GM23338 (cell line): ENCODE data around the gene TRIM37. TPM values are rescaled to one million over a fixed set of nuclear protein-coding genes. Genes with fewer than 3 reads are reported as not detected.

Experiments
- ATAC-seq: fragments of 200-7000 bp; cut with Tn5 transposase; 3 replicates; pipeline ENCODE4 v1.9.1; 2020
- DNase-seq: peaks from one replicate; pipeline ENCODE4 v3.0.0-alpha.2; 2015; ENCODE audit warnings: low spot score
- H2AFZ ChIP-seq: fragments of 200-600 bp; sonication (generic); 2 replicates; pipeline ENCODE4 v1.8.0; 2016; ENCODE audit warnings: antibody characterized with exemption, mild to moderate bottlenecking, moderate library complexity
- H3F3A ChIP-seq: fragments of 200-600 bp; sonication (generic); replicated peaks from 2 replicates; pipeline ENCODE4 v1.8.0; 2017; ENCODE audit warnings: antibody characterized with exemption, mixed run types, low read depth
- H3K27ac ChIP-seq: fragments of 200-600 bp; sonication (generic); 2 replicates; pipeline ENCODE4 v1.6.1; 2016; ENCODE audit warnings: low read depth
- H3K27me3 ChIP-seq: fragments of 200-600 bp; sonication (generic); 2 replicates; pipeline ENCODE4 v1.8.0; 2016; ENCODE audit warnings: mild to moderate bottlenecking, mixed run types, moderate library complexity; ENCODE audit not compliant: insufficient read depth
- H3K36me3 ChIP-seq: fragments of 200-600 bp; sonication (generic); 2 replicates; pipeline ENCODE4 v1.8.0; 2016; ENCODE audit warnings: mild to moderate bottlenecking; ENCODE audit not compliant: insufficient read depth
- H3K4me1 ChIP-seq: fragments of 200-600 bp; sonication (generic); 2 replicates; pipeline ENCODE4 v1.8.0; 2016; ENCODE audit warnings: mild to moderate bottlenecking, moderate library complexity; ENCODE audit not compliant: insufficient read depth
- H3K4me2 ChIP-seq: fragments of 200-600 bp; sonication (generic); 2 replicates; pipeline ENCODE4 v1.7.1; 2017; ENCODE audit warnings: mixed run types
- H3K4me3 ChIP-seq: fragments of 200-600 bp; sonication (generic); 2 replicates; pipeline ENCODE4 v1.6.1; 2016; ENCODE audit warnings: mixed run types
- H3K79me2 ChIP-seq: fragments of 200-600 bp; sonication (generic); replicated peaks from 2 replicates; pipeline ENCODE4 v1.8.0; 2017; ENCODE audit warnings: mild to moderate bottlenecking; ENCODE audit not compliant: insufficient read depth
- H3K9me2 ChIP-seq: fragments of 200-600 bp; sonication (generic); 2 replicates; pipeline ENCODE4 v1.8.0; 2017; ENCODE audit not compliant: insufficient read depth
- H4K20me1 ChIP-seq: fragments of 200-600 bp; sonication (generic); replicated peaks from 2 replicates; pipeline ENCODE4 v1.8.0; 2017; ENCODE audit warnings: mild to moderate bottlenecking; ENCODE audit not compliant: insufficient read depth
- H3K27ac Mint-ChIP-seq: 2 replicates; pipeline ENCODE4 v1.8.0; 2020; ENCODE audit warnings: inconsistent platforms, mild to moderate bottlenecking, moderate library complexity, mixed read lengths
- H3K27me3 Mint-ChIP-seq: 3 replicates; pipeline ENCODE4 v1.8.0; 2022; ENCODE audit warnings: low read depth, mild to moderate bottlenecking, moderate library complexity, mixed read lengths, inconsistent platforms; ENCODE audit not compliant: insufficient read depth, poor library complexity
- H3K36me3 Mint-ChIP-seq: 3 replicates; pipeline ENCODE4 v1.8.0; 2021; ENCODE audit warnings: low read depth, mild to moderate bottlenecking, inconsistent platforms, moderate library complexity, mixed read lengths
- H3K4me1 Mint-ChIP-seq: 3 replicates; pipeline ENCODE4 v1.8.0; 2020; ENCODE audit warnings: mild to moderate bottlenecking, inconsistent platforms, mixed read lengths
- H3K4me3 Mint-ChIP-seq: 3 replicates; pipeline ENCODE4 v1.8.0; 2021; ENCODE audit warnings: moderate library complexity, mild to moderate bottlenecking, inconsistent platforms, mixed read lengths
- H3K9me3 Mint-ChIP-seq: 3 replicates; pipeline ENCODE4 v1.8.0; 2020; ENCODE audit warnings: moderate library complexity, mild to moderate bottlenecking, inconsistent platforms, mixed read lengths
- CREB1 ChIP-seq: fragments of 250-450 bp; sonication (Bioruptor Pico); IDR thresholded peaks from 2 replicates; pipeline ENCODE4 v1.5.0; 2020; ENCODE audit warnings: low read depth, mild to moderate bottlenecking, moderate library complexity
- EZH2 ChIP-seq: fragments of 200-600 bp; sonication (generic); IDR thresholded peaks from one replicate; pipeline ENCODE4 v1.8.0; 2017; ENCODE audit warnings: antibody characterized with exemption, mild to moderate bottlenecking, low read depth; ENCODE audit not compliant: unreplicated experiment
- EZH2phosphoT487 ChIP-seq: fragments of 200-600 bp; sonication (generic); IDR thresholded peaks from one replicate; pipeline ENCODE4 v1.8.1; 2018; ENCODE audit warnings: antibody characterized with exemption; ENCODE audit not compliant: unreplicated experiment
- JUNB ChIP-seq: IDR thresholded peaks from one replicate; pipeline ENCODE4 v1.6.1; 2016; ENCODE audit warnings: antibody characterized with exemption; ENCODE audit not compliant: unreplicated experiment
- NANOG ChIP-seq: IDR thresholded peaks from 2 replicates; pipeline ENCODE4 v1.6.1; 2016; ENCODE audit warnings: antibody characterized with exemption, borderline replicate concordance
- POLR2AphosphoS5 ChIP-seq: IDR thresholded peaks from 2 replicates; pipeline ENCODE4 v1.6.1; 2016; ENCODE audit warnings: antibody characterized with exemption, low read depth
- STAT1 ChIP-seq: IDR thresholded peaks from one replicate; pipeline ENCODE4 v1.6.1; 2016; ENCODE audit warnings: antibody characterized with exemption; ENCODE audit not compliant: unreplicated experiment
- ZNF114 ChIP-seq: fragments of 250-450 bp; sonication (Bioruptor Pico); IDR thresholded peaks from 2 replicates; pipeline ENCODE4 v1.5.0; 2020; ENCODE audit warnings: mild to moderate bottlenecking, moderate library complexity
- ZNF331 ChIP-seq: fragments of 250-450 bp; sonication (Bioruptor Pico); IDR thresholded peaks from 2 replicates; pipeline ENCODE4 v1.5.0; 2020; ENCODE audit warnings: low read depth, mild to moderate bottlenecking, moderate library complexity
- polyA plus RNA-seq: library from polyadenylated mRNA; unstranded; fragments of >200 nt; fragmentation: Nextera tagmentation; extraction: Ambion mirVana; gene quantifications from 2 replicates; pipeline ENCODE4 v1.2.1, GENCODE V29; 2016
- total RNA-seq: library from RNA; depleted of rRNA; stranded (reverse); fragments of >200 nt; shearing (Covaris generic); gene quantifications from 2 replicates; pipeline ENCODE4 v1.2.3, GENCODE V29; 2014
- TF ChIP-seq, protein P1 (sequence below): IDR thresholded peaks from 2 replicates; pipeline ENCODE4 v1.6.1; 2016; ENCODE audit warnings: antibody characterized with exemption
- TF ChIP-seq, protein P2 (sequence below): fragments of 250-450 bp; sonication (Bioruptor Pico); IDR thresholded peaks from 2 replicates; pipeline ENCODE4 v1.5.0; 2020; ENCODE audit warnings: mild to moderate bottlenecking, moderate library complexity
- TF ChIP-seq, protein P3 (sequence below), 2 experiments: fragments of 200-600 bp in 1 of 2; sonication (generic) in 1 of 2; conservative IDR thresholded peaks; 2 replicates each; pipeline versions ENCODE4 v1.5.1 to v1.6.1; 2016 to 2017; ENCODE audit warnings: antibody characterized with exemption in 2 of 2, low read depth in 2 of 2, mild to moderate bottlenecking in 2 of 2, moderate library complexity in 1 of 2
- TF ChIP-seq, protein P4 (sequence below): IDR thresholded peaks from one replicate; pipeline ENCODE4 v1.6.1; 2018; ENCODE audit warnings: antibody characterized with exemption; ENCODE audit not compliant: unreplicated experiment

Gene TRIM37
- total and polyA plus RNA-seq, 2 experiments from 2014 or later = 61.1 to 71.2 TPM

DNA sequence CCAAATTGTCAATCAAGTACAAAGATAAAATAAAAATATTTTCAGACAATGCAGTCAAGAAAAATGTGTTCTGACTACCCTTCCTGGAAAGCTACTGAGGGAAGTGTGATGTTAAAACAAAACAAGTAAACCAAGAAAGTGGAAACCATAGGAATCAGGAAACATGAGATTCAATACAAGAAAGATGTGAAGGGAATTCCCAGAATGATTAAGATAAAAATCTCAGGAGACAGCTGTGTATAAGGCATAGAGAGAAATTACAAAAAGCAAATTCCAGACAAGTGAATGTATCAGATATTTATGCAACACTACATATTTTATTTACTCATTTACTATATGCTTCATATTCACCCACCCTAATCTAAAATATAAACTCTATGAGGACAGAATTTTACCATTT is 32.2 kb downstream of the TRIM37 start:
- Histone ChIP-seq H3F3A (no peaks in the 10 kb centered on the region), H3K79me2 (no peaks in the 10 kb centered on the region), H3K27me3 (no peaks in the 10 kb centered on the region), H3K4me2 (no peak overlapping the region), H3K9me2 (no peaks in the 10 kb centered on the region), H3K4me3 (no peak overlapping the region), H3K4me1 (no peaks in the 10 kb centered on the region), H4K20me1 (0 out of 2 replicates have a peak, but pooled peaks cover 3% of the 10 kb centered on the region), H3K36me3 (peaks cover 39% of the 10 kb centered on the region; the same call in 1 of the 2 replicates), H3K27ac (no peak overlapping the region), H2AFZ (no peak overlapping the region)
- H3K27me3 Mint-ChIP-seq = no peaks in the 10 kb centered on the region
- H3K4me1 Mint-ChIP-seq = no peaks in the 10 kb centered on the region
- no peak overlapping the region for H3K27ac Mint-ChIP-seq
- H3K4me3 Mint-ChIP-seq = no peak overlapping the region
- ATAC-seq (no peak), DNase-seq (no peak)
- H3K9me3 Mint-ChIP-seq = no peaks in the 10 kb centered on the region
- H3K36me3 Mint-ChIP-seq = peaks cover 37% of the 10 kb centered on the region; the same call in 2 of the 3 replicates
- TF ChIP-seq EZH2phosphoT487 (no peak), NANOG (no peak), CREB1 (CRISPR knock-in tag) (no peak), ZNF114 (CRISPR knock-in tag) (no peak), EZH2 (no peak), POLR2AphosphoS5 (no peak), ZNF331 (CRISPR knock-in tag) (no peak), STAT1 (no peak), JUNB (no peak)
- TF ChIP-seq, protein P1, sequence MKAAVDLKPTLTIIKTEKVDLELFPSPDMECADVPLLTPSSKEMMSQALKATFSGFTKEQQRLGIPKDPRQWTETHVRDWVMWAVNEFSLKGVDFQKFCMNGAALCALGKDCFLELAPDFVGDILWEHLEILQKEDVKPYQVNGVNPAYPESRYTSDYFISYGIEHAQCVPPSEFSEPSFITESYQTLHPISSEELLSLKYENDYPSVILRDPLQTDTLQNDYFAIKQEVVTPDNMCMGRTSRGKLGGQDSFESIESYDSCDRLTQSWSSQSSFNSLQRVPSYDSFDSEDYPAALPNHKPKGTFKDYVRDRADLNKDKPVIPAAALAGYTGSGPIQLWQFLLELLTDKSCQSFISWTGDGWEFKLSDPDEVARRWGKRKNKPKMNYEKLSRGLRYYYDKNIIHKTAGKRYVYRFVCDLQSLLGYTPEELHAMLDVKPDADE = no peak
- TF ChIP-seq, protein P2, sequence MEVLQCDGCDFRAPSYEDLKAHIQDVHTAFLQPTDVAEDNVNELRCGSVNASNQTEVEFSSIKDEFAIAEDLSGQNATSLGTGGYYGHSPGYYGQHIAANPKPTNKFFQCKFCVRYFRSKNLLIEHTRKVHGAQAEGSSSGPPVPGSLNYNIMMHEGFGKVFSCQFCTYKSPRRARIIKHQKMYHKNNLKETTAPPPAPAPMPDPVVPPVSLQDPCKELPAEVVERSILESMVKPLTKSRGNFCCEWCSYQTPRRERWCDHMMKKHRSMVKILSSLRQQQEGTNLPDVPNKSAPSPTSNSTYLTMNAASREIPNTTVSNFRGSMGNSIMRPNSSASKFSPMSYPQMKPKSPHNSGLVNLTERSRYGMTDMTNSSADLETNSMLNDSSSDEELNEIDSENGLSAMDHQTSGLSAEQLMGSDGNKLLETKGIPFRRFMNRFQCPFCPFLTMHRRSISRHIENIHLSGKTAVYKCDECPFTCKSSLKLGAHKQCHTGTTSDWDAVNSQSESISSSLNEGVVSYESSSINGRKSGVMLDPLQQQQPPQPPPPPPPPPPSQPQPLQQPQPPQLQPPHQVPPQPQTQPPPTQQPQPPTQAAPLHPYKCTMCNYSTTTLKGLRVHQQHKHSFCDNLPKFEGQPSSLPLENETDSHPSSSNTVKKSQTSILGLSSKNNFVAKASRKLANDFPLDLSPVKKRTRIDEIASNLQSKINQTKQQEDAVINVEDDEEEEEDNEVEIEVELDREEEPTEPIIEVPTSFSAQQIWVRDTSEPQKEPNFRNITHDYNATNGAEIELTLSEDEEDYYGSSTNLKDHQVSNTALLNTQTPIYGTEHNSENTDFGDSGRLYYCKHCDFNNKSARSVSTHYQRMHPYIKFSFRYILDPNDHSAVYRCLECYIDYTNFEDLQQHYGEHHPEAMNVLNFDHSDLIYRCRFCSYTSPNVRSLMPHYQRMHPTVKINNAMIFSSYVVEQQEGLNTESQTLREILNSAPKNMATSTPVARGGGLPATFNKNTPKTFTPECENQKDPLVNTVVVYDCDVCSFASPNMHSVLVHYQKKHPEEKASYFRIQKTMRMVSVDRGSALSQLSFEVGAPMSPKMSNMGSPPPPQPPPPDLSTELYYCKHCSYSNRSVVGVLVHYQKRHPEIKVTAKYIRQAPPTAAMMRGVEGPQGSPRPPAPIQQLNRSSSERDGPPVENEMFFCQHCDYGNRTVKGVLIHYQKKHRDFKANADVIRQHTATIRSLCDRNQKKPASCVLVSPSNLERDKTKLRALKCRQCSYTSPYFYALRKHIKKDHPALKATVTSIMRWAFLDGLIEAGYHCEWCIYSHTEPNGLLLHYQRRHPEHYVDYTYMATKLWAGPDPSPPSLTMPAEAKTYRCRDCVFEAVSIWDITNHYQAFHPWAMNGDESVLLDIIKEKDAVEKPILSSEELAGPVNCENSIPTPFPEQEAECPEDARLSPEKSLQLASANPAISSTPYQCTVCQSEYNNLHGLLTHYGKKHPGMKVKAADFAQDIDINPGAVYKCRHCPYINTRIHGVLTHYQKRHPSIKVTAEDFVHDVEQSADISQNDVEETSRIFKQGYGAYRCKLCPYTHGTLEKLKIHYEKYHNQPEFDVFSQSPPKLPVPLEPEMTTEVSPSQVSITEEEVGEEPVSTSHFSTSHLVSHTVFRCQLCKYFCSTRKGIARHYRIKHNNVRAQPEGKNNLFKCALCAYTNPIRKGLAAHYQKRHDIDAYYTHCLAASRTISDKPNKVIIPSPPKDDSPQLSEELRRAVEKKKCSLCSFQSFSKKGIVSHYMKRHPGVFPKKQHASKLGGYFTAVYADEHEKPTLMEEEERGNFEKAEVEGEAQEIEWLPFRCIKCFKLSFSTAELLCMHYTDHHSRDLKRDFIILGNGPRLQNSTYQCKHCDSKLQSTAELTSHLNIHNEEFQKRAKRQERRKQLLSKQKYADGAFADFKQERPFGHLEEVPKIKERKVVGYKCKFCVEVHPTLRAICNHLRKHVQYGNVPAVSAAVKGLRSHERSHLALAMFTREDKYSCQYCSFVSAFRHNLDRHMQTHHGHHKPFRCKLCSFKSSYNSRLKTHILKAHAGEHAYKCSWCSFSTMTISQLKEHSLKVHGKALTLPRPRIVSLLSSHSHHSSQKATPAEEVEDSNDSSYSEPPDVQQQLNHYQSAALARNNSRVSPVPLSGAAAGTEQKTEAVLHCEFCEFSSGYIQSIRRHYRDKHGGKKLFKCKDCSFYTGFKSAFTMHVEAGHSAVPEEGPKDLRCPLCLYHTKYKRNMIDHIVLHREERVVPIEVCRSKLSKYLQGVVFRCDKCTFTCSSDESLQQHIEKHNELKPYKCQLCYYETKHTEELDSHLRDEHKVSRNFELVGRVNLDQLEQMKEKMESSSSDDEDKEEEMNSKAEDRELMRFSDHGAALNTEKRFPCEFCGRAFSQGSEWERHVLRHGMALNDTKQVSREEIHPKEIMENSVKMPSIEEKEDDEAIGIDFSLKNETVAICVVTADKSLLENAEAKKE (CRISPR knock-in tag) = no peak
- TF ChIP-seq, protein P3, sequence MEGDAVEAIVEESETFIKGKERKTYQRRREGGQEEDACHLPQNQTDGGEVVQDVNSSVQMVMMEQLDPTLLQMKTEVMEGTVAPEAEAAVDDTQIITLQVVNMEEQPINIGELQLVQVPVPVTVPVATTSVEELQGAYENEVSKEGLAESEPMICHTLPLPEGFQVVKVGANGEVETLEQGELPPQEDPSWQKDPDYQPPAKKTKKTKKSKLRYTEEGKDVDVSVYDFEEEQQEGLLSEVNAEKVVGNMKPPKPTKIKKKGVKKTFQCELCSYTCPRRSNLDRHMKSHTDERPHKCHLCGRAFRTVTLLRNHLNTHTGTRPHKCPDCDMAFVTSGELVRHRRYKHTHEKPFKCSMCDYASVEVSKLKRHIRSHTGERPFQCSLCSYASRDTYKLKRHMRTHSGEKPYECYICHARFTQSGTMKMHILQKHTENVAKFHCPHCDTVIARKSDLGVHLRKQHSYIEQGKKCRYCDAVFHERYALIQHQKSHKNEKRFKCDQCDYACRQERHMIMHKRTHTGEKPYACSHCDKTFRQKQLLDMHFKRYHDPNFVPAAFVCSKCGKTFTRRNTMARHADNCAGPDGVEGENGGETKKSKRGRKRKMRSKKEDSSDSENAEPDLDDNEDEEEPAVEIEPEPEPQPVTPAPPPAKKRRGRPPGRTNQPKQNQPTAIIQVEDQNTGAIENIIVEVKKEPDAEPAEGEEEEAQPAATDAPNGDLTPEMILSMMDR (conservative IDR thresholded peaks at IDR 0.05; ENCODE audit: low read depth in 2 of 2) = no peak
- TF ChIP-seq, protein P4, sequence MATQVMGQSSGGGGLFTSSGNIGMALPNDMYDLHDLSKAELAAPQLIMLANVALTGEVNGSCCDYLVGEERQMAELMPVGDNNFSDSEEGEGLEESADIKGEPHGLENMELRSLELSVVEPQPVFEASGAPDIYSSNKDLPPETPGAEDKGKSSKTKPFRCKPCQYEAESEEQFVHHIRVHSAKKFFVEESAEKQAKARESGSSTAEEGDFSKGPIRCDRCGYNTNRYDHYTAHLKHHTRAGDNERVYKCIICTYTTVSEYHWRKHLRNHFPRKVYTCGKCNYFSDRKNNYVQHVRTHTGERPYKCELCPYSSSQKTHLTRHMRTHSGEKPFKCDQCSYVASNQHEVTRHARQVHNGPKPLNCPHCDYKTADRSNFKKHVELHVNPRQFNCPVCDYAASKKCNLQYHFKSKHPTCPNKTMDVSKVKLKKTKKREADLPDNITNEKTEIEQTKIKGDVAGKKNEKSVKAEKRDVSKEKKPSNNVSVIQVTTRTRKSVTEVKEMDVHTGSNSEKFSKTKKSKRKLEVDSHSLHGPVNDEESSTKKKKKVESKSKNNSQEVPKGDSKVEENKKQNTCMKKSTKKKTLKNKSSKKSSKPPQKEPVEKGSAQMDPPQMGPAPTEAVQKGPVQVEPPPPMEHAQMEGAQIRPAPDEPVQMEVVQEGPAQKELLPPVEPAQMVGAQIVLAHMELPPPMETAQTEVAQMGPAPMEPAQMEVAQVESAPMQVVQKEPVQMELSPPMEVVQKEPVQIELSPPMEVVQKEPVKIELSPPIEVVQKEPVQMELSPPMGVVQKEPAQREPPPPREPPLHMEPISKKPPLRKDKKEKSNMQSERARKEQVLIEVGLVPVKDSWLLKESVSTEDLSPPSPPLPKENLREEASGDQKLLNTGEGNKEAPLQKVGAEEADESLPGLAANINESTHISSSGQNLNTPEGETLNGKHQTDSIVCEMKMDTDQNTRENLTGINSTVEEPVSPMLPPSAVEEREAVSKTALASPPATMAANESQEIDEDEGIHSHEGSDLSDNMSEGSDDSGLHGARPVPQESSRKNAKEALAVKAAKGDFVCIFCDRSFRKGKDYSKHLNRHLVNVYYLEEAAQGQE = no peak
